ENCODE data around the gene CUL7.

- TF ChIP-seq EZH2 (IDR thresholded peaks at IDR 0.05; ENCODE audit: low read length) (no peak), CTCF (optimal IDR thresholded peaks at IDR 0.05 in 1 of 3, IDR thresholded peaks at IDR 0.05 in 1 of 3, conservative IDR thresholded peaks at IDR 0.05 in 1 of 3; ENCODE audit: extremely low read depth in 1 of 3, insufficient read depth in 2 of 3, low read length in 3 of 3) (no peak)
These were observed 19.5 kb downstream of the CUL7 start for GRCh38 chr6:43034190-43034525.

Data from keratinocyte (primary cell).